Measurements from ENCODE around the gene CDH24.

GRCh38 chr14:23056956-23057756 is at the start of gene CDH24:
- no peak for TF ChIP-seq CTCF (conservative IDR thresholded peaks at IDR 0.05; ENCODE audit: low read depth, low read length)
- no peak for TF ChIP-seq EZH2phosphoT487 (IDR thresholded peaks at IDR 0.05; ENCODE audit: borderline replicate concordance, low read length)

Data from PC-3 (cell line).